ENCODE results near the gene FYN. TPM values are rescaled to one million over a fixed set of nuclear protein-coding genes. Genes with fewer than 3 reads are reported as not detected.

Gene FYN
- total and polyA plus RNA-seq, 10 of the 15 experiments (the other 5 are each of a cell fraction or from before 2014, with no cell fraction given), result 51.4 to 247 (median 138) TPM

GRCh38 chr6:111793711-111794111 lies 79.5 kb downstream of the FYN start (continued):
- no peak for TF ChIP-seq CBX3 (IDR thresholded peaks at IDR 0.05; ENCODE audit: borderline replicate concordance, low read depth)
- TF ChIP-seq, protein P1, sequence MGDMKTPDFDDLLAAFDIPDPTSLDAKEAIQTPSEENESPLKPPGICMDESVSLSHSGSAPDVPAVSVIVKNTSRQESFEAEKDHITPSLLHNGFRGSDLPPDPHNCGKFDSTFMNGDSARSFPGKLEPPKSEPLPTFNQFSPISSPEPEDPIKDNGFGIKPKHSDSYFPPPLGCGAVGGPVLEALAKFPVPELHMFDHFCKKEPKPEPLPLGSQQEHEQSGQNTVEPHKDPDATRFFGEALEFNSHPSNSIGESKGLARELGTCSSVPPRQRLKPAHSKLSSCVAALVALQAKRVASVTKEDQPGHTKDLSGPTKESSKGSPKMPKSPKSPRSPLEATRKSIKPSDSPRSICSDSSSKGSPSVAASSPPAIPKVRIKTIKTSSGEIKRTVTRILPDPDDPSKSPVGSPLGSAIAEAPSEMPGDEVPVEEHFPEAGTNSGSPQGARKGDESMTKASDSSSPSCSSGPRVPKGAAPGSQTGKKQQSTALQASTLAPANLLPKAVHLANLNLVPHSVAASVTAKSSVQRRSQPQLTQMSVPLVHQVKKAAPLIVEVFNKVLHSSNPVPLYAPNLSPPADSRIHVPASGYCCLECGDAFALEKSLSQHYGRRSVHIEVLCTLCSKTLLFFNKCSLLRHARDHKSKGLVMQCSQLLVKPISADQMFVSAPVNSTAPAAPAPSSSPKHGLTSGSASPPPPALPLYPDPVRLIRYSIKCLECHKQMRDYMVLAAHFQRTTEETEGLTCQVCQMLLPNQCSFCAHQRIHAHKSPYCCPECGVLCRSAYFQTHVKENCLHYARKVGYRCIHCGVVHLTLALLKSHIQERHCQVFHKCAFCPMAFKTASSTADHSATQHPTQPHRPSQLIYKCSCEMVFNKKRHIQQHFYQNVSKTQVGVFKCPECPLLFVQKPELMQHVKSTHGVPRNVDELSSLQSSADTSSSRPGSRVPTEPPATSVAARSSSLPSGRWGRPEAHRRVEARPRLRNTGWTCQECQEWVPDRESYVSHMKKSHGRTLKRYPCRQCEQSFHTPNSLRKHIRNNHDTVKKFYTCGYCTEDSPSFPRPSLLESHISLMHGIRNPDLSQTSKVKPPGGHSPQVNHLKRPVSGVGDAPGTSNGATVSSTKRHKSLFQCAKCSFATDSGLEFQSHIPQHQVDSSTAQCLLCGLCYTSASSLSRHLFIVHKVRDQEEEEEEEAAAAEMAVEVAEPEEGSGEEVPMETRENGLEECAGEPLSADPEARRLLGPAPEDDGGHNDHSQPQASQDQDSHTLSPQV (IDR thresholded peaks at IDR 0.05), result no peak
- TF ChIP-seq NFYA (IDR thresholded peaks at IDR 0.05; ENCODE audit: borderline replicate concordance, low read depth, low read length), result no peak
- TF ChIP-seq EP300 (IDR thresholded peaks at IDR 0.05; ENCODE audit: borderline replicate concordance in 1 of 2, control insufficient read depth in 1 of 2, low read depth in 2 of 2, low read length in 2 of 2), result no peak
- TF ChIP-seq BCL11A (IDR thresholded peaks at IDR 0.05; ENCODE audit: low read depth, low read length), result no peak
- TF ChIP-seq NRF1 (conservative IDR thresholded peaks at IDR 0.05; ENCODE audit: low read depth, low read length), result no peak
- TF ChIP-seq ZNF217 (IDR thresholded peaks at IDR 0.05), result no peak
- TF ChIP-seq SRF (IDR thresholded peaks at IDR 0.05; ENCODE audit: low read depth in 2 of 2, low read length in 2 of 2), result no peak
- no peak for TF ChIP-seq HDAC2 (IDR thresholded peaks at IDR 0.05)
- TF ChIP-seq FOXK2 (IDR thresholded peaks at IDR 0.05), result no peak
- TF ChIP-seq, protein P2, sequence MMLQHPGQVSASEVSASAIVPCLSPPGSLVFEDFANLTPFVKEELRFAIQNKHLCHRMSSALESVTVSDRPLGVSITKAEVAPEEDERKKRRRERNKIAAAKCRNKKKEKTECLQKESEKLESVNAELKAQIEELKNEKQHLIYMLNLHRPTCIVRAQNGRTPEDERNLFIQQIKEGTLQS (IDR thresholded peaks at IDR 0.05; ENCODE audit: borderline replicate concordance, extremely low read depth, low read depth, low read length), result no peak
- no peak for TF ChIP-seq RAD21 (IDR thresholded peaks at IDR 0.05; ENCODE audit: insufficient read depth, low read depth, low read length)
- no peak for TF ChIP-seq MTA2 (IDR thresholded peaks at IDR 0.05; ENCODE audit: low read depth)
- TF ChIP-seq PKNOX1 (IDR thresholded peaks at IDR 0.05), result peak; percentile 20; the same call in 1 of the 2 replicates
- TF ChIP-seq LARP7 (IDR thresholded peaks at IDR 0.05), result no peak
- peak; percentile 24; the same call in 1 of the 2 replicates for TF ChIP-seq ATF7 (IDR thresholded peaks at IDR 0.05; ENCODE audit: low read depth)
- no peak for TF ChIP-seq SREBF1 (IDR thresholded peaks at IDR 0.05; ENCODE audit: low read length)
- TF ChIP-seq ZBED1 (IDR thresholded peaks at IDR 0.05; ENCODE audit: borderline replicate concordance), result no peak
- no peak for TF ChIP-seq RBBP5 (conservative IDR thresholded peaks at IDR 0.05)
- TF ChIP-seq BRCA1 (IDR thresholded peaks at IDR 0.05; ENCODE audit: low read depth, low read length), result no peak
